Measurements from ENCODE around the gene AVPI1.

The AVPI1 gene

GRCh38 chr10:97686962-97687784, at the start of gene AVPI1:
Gene AVPI1 (minus strand): TSS chr10:97687241. CDS start chr10:97679905, 7,336 bp downstream.
- peak; percentile 94 for DNase-seq (ENCODE audit: low read depth)

GRCh38 chr10:97736403-97736901, 49.4 kb upstream of the AVPI1 start:
- DNase-seq (ENCODE audit: low read depth), result no peak

- DNase-seq (ENCODE audit: low read depth), result no peak
These were observed 47.0 kb upstream of the AVPI1 start for GRCh38 chr10:97734021-97734420.

- DNase-seq (ENCODE audit: low read depth), result no peak
These were observed 46.2 kb upstream of the AVPI1 start for GRCh38 chr10:97733256-97733655.

GRCh38 chr10:97732052-97732359, 45.0 kb upstream of the AVPI1 start:
- DNase-seq (ENCODE audit: low read depth), result no peak

- peak; percentile 63 for DNase-seq (ENCODE audit: low read depth)
These were observed 44.5 kb upstream of the AVPI1 start for GRCh38 chr10:97731346-97732051.

- no peak for DNase-seq (ENCODE audit: low read depth)
These were observed 42.0 kb upstream of the AVPI1 start for GRCh38 chr10:97729014-97729413.

- DNase-seq (ENCODE audit: low read depth), result peak; percentile 86
These were observed 39.7 kb upstream of the AVPI1 start for GRCh38 chr10:97726636-97727178.

- DNase-seq (ENCODE audit: low read depth), result peak; percentile 71
These were observed 37.4 kb upstream of the AVPI1 start for GRCh38 chr10:97724341-97724941.

GRCh38 chr10:97723001-97723400, 36.0 kb upstream of the AVPI1 start:
- no peak for DNase-seq (ENCODE audit: low read depth)

- DNase-seq (ENCODE audit: low read depth), result no peak
These were observed 35.1 kb upstream of the AVPI1 start for GRCh38 chr10:97721871-97722780.

- DNase-seq (ENCODE audit: low read depth), result no peak
These were observed 32.6 kb upstream of the AVPI1 start for GRCh38 chr10:97719602-97720001.

GRCh38 chr10:97718659-97719142, 31.7 kb upstream of the AVPI1 start:
- no peak for DNase-seq (ENCODE audit: low read depth)

GRCh38 chr10:97718178-97718577, 31.1 kb upstream of the AVPI1 start:
- no peak for DNase-seq (ENCODE audit: low read depth)

GRCh38 chr10:97717627-97718026, 30.6 kb upstream of the AVPI1 start:
- DNase-seq (ENCODE audit: low read depth), result no peak

- DNase-seq (ENCODE audit: low read depth), result no peak
These were observed 28.3 kb upstream of the AVPI1 start for GRCh38 chr10:97715259-97715874.

- peak; percentile 62 for DNase-seq (ENCODE audit: low read depth)
These were observed 27.6 kb upstream of the AVPI1 start for GRCh38 chr10:97714401-97715258.

GRCh38 chr10:97713826-97714400, 26.9 kb upstream of the AVPI1 start:
- DNase-seq (ENCODE audit: low read depth), result peak; percentile 63

- DNase-seq (ENCODE audit: low read depth), result peak; percentile 70
These were observed 26.3 kb upstream of the AVPI1 start, which contains the start of gene MARVELD1 for GRCh38 chr10:97713339-97713825. Gene MARVELD1 (plus strand): TSS chr10:97713730. CDS start chr10:97713877, 147 bp downstream.

Measured in stromal cell of bone marrow (primary cell).